ENCODE results near the gene DEFB124.
"Not testable (repeated sequence)": the region's sequence is repeated elsewhere in the genome, so short reads cannot be mapped to it uniquely, and the experiment has no call there.

DEFB124 gene

GRCh38 chr20:31505903-31506302, 31.0 kb upstream of the DEFB124 start:
- no peak overlapping the region for H3K4me3 ChIP-seq (ENCODE audit: low read depth, low read length)
- no peak for DNase-seq (ENCODE audit: low read depth)
- TF ChIP-seq CTCF (IDR thresholded peaks at IDR 0.05; ENCODE audit: low read depth, low read length), result no peak
- no peak for TF ChIP-seq MYC (IDR thresholded peaks at IDR 0.05; ENCODE audit: low read depth, low read length)
- no peak for TF ChIP-seq POLR2A (IDR thresholded peaks at IDR 0.05; ENCODE audit: extremely low read depth, insufficient read length)

- TF ChIP-seq CTCF (IDR thresholded peaks at IDR 0.05; ENCODE audit: low read depth, low read length), result peak; percentile 78
- DNase-seq (ENCODE audit: low read depth), result peak; percentile 75
- H3K4me3 ChIP-seq (ENCODE audit: low read depth, low read length), result not testable (repeated sequence)
Observed at GRCh38 chr20:31502884-31503673, 28.2 kb upstream of the DEFB124 start.

GRCh38 chr20:31500527-31500926, 25.6 kb upstream of the DEFB124 start:
- H3K4me3 ChIP-seq (ENCODE audit: low read depth, low read length), result no peak overlapping the region
- no peak for DNase-seq (ENCODE audit: low read depth)
- TF ChIP-seq MYC (IDR thresholded peaks at IDR 0.05; ENCODE audit: low read depth, low read length) (no peak), POLR2A (IDR thresholded peaks at IDR 0.05; ENCODE audit: extremely low read depth, insufficient read length) (no peak), CTCF (IDR thresholded peaks at IDR 0.05; ENCODE audit: low read depth, low read length) (no peak)

GRCh38 chr20:31497838-31498540, 23.1 kb upstream of the DEFB124 start:
- H3K4me3 ChIP-seq (ENCODE audit: low read depth, low read length), result no peak overlapping the region
- TF ChIP-seq CTCF (IDR thresholded peaks at IDR 0.05; ENCODE audit: low read depth, low read length) (no peak), MAX (IDR thresholded peaks at IDR 0.05; ENCODE audit: low read depth, low read length) (no peak), MYC (IDR thresholded peaks at IDR 0.05; ENCODE audit: low read depth, low read length) (no peak), POLR2A (IDR thresholded peaks at IDR 0.05; ENCODE audit: extremely low read depth, insufficient read length) (no peak)
- no peak for DNase-seq (ENCODE audit: low read depth)

GRCh38 chr20:31496761-31497295, 21.9 kb upstream of the DEFB124 start:
- no peak for DNase-seq (ENCODE audit: low read depth)
- TF ChIP-seq CTCF (IDR thresholded peaks at IDR 0.05; ENCODE audit: low read depth, low read length), result no peak
- TF ChIP-seq POLR2A (IDR thresholded peaks at IDR 0.05; ENCODE audit: extremely low read depth, insufficient read length), result no peak
- TF ChIP-seq MYC (IDR thresholded peaks at IDR 0.05; ENCODE audit: low read depth, low read length), result no peak
- TF ChIP-seq MAX (IDR thresholded peaks at IDR 0.05; ENCODE audit: low read depth, low read length), result no peak
- H3K4me3 ChIP-seq (ENCODE audit: low read depth, low read length), result no peak overlapping the region

- H3K4me3 ChIP-seq (ENCODE audit: low read depth, low read length), result no peak overlapping the region
- DNase-seq (ENCODE audit: low read depth), result peak; percentile 44
- TF ChIP-seq CTCF (IDR thresholded peaks at IDR 0.05; ENCODE audit: low read depth, low read length), result peak; percentile 40
- no peak for TF ChIP-seq POLR2A (IDR thresholded peaks at IDR 0.05; ENCODE audit: extremely low read depth, insufficient read length)
- TF ChIP-seq MAX (IDR thresholded peaks at IDR 0.05; ENCODE audit: low read depth, low read length), result no peak
Observed at GRCh38 chr20:31494131-31494530, 19.2 kb upstream of the DEFB124 start.
